Stimulated activated naive CD8-positive, alpha-beta T cell treated with anti-CD3 and anti-CD28 coated beads, Interleukin-15, Interleukin-2, amounts not matched to agents 100 U/mL and 50 U/mL, for 24 hours (primary cell): ENCODE measurements around the gene DLGAP4.

Source experiments
- ATAC-seq: fragments of 150-1000 bp; cut with Tn5 transposase; one replicate; pipeline ENCODE4 v1.10.0; 2021
- DNase-seq: peaks from one replicate; pipeline ENCODE4 v3.0.0; 2021

DLGAP4 gene

GRCh38 chr20:36275011-36275410, 31.1 kb upstream of the DLGAP4 start:
- ATAC-seq (no peak), DNase-seq (no peak)

- DNase-seq (no peak), ATAC-seq (no peak)
Observed at GRCh38 chr20:36275441-36276189, 30.5 kb upstream of the DLGAP4 start.

- ATAC-seq: no peak
- no peak for DNase-seq
Observed at GRCh38 chr20:36277546-36277945, 28.6 kb upstream of the DLGAP4 start.

- ATAC-seq (no peak), DNase-seq (no peak)
Observed at GRCh38 chr20:36279362-36279761, 26.8 kb upstream of the DLGAP4 start.

DNA sequence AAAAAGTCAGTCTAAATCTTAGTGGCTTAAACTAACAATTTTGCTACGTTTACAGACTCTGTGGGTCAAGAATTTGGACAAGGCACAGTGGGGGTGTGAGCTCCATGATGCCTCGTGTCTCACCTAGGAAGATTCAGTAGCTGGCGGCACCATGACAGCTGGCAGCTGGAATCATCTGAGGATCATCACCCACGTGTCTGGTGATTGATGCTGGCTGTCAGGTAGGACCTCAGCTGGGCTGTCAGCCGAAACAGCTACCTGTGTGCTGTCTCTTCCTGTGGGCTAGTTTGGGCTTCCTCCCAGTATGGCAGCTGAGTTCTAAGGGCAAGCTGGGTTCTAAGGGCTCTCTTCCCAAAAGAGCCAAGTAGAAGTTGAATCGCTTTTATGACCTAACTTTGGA, 26.4 kb upstream of the DLGAP4 start:
- no peak for ATAC-seq
- no peak for DNase-seq

DNA sequence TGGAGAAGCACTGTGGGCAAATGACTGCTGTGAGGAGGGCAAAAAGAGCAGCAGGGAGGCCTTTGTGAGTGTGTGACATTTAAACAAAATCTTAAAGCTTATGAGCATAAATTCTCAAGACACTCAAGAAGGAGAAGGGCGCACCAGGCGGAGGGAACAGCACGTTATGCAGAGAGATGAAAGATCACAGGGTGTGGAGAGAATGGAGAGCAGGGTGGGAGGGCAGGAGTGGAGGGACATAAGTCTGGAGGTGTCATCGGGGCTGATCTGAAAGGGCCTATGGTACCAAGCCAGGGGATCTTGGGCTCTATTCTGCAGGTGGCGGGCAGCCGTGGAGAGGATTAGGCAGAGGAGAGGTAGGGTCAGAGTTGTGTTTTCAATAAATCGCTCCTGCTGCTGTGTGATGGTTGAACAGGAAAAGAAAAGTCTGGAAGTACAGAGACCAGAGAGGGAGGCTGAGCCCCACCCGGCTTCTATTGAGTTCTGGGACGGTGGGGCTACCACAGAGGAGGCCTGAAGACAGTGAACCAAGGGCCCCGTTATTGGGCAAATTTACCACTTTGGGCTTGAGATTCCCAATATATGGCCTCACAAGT, 24.3 kb upstream of the DLGAP4 start:
- no peak for DNase-seq
- no peak for ATAC-seq

GRCh38 chr20:36284751-36285150, 21.4 kb upstream of the DLGAP4 start:
- ATAC-seq (no peak), DNase-seq (no peak)

GRCh38 chr20:36285746-36286447, 20.2 kb upstream of the DLGAP4 start:
- ATAC-seq (no peak), DNase-seq (no peak)

GRCh38 chr20:36297656-36298055, 8.5 kb upstream of the DLGAP4 start:
- ATAC-seq (no peak), DNase-seq (no peak)

DNA sequence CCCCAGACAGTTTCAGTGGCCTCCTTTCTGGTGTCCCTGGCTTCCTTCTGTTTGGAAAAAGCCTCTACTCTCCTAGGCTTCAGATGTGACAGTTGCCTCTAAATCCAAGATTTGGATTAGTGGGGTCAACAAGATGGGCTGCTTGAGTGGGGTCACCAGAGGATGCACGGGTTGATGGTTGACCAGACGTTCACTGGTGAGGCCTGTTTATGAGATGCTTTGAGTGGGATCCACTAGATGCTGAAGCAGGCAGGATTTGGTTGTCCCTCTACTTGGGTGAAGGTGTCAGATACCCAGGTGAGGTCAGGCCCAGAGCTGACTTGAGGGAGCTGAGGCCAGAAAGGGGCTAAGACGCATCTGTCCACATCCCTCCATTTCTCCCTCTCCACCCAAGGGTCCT, 8.1 kb upstream of the DLGAP4 start:
- ATAC-seq: no peak
- no peak for DNase-seq

DNA sequence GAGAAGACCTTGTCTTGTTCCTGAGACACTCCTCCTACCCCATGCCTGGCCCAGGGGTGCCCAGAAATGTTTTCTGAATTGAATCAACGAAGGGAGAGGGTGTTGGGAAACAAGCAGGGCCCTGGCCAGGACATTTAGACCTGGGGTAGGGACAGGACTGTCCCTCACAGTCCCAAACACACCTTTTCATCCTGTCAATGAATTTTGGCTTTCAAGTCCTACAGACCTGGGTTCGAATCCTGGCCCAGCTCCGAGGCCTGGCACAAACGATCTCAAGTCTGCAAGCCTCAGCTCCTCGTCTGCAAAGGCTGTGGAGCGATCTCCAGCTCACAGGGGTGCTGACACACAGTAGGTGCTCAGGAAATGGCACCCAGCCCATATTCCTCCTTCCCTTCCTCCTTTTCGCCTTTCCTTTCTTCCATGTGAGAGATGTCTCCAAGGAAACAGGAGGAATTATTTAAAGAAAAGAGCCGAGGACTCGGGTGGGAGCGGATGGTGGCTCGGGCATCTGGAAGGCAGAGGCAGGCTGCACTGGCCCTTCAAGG, 7.3 kb upstream of the DLGAP4 start:
- no peak for ATAC-seq
- no peak for DNase-seq

GRCh38 chr20:36299459-36299858, 6.7 kb upstream of the DLGAP4 start:
- ATAC-seq: no peak

DNA sequence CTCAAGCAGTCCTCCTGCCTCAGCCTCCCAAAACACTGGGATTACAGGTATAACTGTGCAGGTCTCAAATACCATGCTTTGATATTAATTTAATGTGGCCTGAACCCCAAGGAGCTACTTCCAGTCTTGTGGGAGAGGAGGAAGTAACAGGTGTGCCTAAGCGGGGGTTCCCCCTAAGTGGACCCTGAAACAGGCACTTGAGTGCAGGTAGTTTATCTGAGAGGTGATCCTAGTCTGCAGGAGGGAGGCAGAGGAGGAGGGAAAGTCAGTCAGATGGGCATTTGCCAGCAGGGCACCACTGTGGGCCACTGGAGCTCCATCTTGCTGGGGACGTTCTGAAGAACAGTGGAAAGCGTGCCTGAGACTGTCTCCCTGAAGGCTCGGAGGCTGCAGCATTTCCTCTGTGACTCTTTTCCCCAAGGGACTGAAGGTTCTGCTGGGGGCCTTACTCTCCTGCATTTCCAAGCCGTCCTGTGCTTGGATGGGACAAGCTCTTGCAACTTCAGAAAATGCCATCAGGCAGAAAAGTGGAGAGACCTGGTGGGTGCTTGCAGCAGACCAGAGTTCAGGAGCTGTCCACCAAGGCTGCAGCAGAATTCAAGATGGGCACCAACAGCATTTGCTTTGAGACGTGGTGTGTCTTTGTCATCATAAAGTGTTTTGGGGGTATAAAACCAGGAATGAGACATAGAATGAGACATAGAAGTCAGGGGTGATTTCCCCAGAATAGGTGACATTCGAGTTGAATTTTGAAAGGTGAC, 4.6 kb upstream of the DLGAP4 start:
- ATAC-seq: no peak
- no peak for DNase-seq

More at GRCh38 chr20:36299459-36299858, 6.7 kb upstream of the DLGAP4 start:
- no peak for DNase-seq

DNA sequence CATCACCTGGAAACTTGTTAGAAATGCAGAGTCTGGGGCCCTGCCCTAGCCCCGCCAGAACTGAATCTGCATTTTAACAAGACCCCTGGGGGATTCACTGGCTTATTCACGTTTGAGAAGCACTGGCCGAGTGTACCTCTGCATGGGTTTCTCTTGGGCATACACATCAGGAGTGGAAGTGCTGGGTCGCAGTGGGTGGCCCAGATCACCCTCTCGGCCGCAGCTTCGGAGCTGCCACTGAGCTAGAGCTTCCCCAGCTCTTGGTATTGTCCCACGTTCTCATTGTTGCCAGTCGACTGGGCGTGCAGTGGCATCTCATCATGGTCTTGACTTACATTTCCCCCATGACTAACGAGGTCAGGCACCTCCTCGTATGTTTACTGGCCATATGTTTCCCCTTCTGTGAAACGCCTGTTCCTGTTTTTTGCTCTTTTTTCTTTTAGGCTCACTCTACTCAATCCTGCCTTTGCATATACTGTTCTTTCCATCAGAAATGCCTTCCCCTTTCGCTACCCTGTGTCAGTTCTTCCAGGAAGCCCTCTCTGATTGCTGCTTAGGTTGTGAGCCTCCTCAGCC, 3.0 kb upstream of the DLGAP4 start:
- DNase-seq (no peak), ATAC-seq (no peak)

DNA sequence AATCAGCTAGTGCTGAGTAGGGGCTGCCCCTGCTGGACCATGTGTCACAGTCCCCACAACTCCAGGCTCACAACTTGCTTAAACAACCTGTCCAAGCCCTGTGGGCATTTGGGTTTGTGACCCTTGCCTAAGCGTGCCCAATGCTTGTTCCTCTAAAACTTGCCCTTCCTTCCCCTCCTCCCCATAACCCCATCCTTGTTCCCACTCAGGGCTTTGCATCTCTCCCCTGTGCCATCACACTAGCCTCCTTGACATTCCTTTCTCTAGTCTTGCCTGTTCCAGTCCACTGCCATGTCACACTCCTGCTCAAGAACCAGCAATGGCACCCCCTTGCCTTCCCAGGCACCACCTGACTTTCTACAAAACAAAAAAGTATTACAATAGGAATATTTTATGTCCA, 2.3 kb upstream of the DLGAP4 start:
- ATAC-seq: no peak
- DNase-seq: no peak

DNA sequence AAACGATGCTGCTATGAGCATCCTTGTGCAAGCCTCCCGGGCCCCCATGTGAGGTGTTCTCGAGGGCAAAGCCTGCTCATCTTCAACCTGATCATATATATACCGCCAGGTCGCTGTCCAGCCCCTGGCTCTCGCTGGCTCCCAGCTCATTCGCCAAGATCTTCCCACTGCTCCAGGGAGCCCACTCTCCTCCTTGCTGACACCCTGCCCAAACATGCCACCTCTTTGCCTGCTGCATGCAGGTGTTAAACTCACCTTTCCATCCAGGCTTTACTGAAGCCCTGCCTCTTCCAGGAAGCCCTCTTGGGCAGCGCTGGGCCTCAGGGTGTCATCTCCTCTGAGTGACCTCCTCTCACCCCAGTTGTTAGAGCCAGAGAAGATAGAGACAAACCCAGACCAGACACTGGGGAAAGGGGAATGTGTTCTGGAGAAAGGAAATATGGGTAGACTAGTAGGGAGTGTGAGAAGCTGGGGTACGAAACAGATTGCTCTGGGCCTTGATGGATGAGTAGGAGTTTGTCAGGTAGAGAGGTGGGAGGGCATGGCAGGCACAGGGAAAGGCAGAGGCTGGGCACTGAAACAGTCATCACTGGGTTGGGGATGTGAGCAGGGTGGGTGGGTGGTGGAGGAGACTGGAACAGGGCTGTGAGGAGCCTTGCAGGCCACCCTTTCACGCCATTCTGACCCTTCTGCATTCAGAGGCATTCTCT, 1.2 kb upstream of the DLGAP4 start:
- no peak for DNase-seq
- no peak for ATAC-seq

- ATAC-seq (no peak), DNase-seq (no peak)
Observed at GRCh38 chr20:36306553-36307411, 643 bp downstream of the DLGAP4 start.

DNA sequence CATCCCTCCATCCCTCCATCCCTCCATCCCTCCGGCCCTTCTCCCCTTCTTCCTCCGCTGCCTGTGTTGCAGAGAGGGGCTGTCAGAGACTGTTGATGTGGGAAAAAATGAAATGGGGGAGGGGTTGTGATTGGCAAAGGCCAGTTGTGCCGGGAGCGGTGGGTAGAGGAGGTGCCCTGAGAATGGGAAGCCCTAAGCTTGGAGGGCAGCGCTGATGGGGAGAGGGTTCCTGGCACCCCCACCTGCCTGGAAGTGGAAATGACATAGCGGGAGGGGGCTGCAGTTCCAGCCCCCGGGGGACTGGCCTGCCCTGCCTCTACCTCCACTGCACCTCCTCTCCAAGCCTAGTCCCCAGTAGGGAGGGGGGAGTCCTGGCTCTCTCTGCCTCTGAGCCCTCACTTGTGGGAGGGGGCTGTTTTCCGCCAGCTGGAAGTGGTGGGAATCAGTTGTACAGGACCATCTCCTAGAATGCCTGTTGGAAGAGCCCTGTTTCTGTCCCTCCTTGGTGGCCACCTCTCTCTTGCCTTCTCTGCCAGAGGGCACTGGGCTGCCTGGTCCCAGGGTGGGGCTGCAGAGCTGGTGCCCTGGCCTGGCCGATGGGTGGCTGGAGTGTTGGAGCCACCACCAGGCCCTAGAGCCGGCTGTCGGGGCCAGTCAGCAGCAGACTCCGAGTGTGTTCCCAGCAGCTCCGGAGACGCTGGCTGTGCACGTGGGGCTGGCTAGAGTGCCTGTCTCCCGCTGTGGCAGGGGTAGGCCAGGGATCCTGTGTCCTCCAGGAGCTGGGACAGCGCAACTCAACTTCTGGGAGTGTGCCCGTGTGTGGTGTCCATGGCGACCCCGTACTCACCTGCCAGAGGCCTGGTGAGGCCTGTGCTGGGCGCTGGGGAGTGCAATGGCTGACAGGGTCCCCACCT, 1.5 kb downstream of the DLGAP4 start:
- ATAC-seq (no peak), DNase-seq (no peak)

GRCh38 chr20:36308353-36308752, 2.2 kb downstream of the DLGAP4 start:
- no peak for DNase-seq

More at GRCh38 chr20:36308353-36308752, 2.2 kb downstream of the DLGAP4 start:
- no peak for ATAC-seq
